K562 (cell line): ENCODE data around the gene ZC3H18. TPM values are rescaled to one million over a fixed set of nuclear protein-coding genes. Genes with fewer than 3 reads are reported as not detected.
A peak's percentile ranks its signal among the peaks of the same experiment; 100 is the strongest.

Source experiments
- ATAC-seq: fragments of 200-7000 bp; cut with Tn5 transposase; 3 replicates; pipeline ENCODE4 v1.9.1; 2020; ENCODE audit warnings: moderate library complexity
- BruUV-seq: library from RNA; stranded (reverse); fragments of 400-500 nt; replicated peaks from 2 replicates; lab custom pipeline; 2021; lab: Mats Ljungman, UMichigan
- CTCF ChIA-PET: fragments of 300-600 bp; formaldehyde crosslinking; extraction: SDS; loops from one replicate; lab custom pipeline; 2021; ENCODE audit warnings: low intra/inter-chr PET ratio; lab: Yijun Ruan, JAX
- POLR2A ChIA-PET: fragments of 300-600, 350-650 bp; sonication (Branson Sonifier 250); formaldehyde crosslinking; extraction: SDS; loops from one replicate; lab custom pipeline; 2021; ENCODE audit warnings: antibody characterized with exemption, inconsistent platforms; lab: Yijun Ruan, JAX
- DNase-seq, 4 experiments: peaks; one replicate each; pipeline versions ENCODE4 v3.0.0 to v3.0.0-alpha.2; 2011 to 2018; ENCODE audit warnings: low spot score in 3 of 4, mixed read lengths in 3 of 4; ENCODE audit errors: extremely low read depth in 1 of 4
- FAIRE-seq: peaks from 2 replicates; lab custom pipeline; 2011; peaks lifted over from hg19 to GRCh38; lab: Jason Lieb, UNC
- H2AFZ ChIP-seq: 2 replicates; pipeline ENCODE4 v1.6.0; 2011; ENCODE audit warnings: low read depth, low read length, control low read depth, inconsistent platforms
- H3K27ac ChIP-seq: fragments of 200-600 bp; 3 replicates; pipeline ENCODE4 v1.8.0; 2011; ENCODE audit warnings: low read depth, mild to moderate bottlenecking, control low read depth, inconsistent platforms, low read length, moderate library complexity, mixed read lengths; ENCODE audit errors: extremely low read depth
- H3K27me3 ChIP-seq, 2 experiments: fragments of 300-600 bp in 1 of 2; 2 replicates in 1 of 2; 3 replicates in 1 of 2; pipeline versions ENCODE4 v1.6.0 to v1.8.0; 2011; ENCODE audit warnings: inconsistent platforms in 2 of 2, low read length in 2 of 2, mild to moderate bottlenecking in 1 of 2, mixed read lengths in 1 of 2, moderate library complexity in 1 of 2; ENCODE audit not compliant: control insufficient read depth in 2 of 2, insufficient read depth in 2 of 2
- H3K36me3 ChIP-seq: fragments of 300-600 bp; 3 replicates; pipeline ENCODE4 v1.8.0; 2011; ENCODE audit warnings: mild to moderate bottlenecking, low read length, inconsistent platforms; ENCODE audit not compliant: control insufficient read depth, insufficient read depth
- H3K4me1 ChIP-seq, 2 experiments: fragments of 200-600 bp in 1 of 2; replicated peaks in 1 of 2; 2 replicates in 1 of 2; 3 replicates in 1 of 2; pipeline versions ENCODE4 v1.5.1 to v1.8.0; 2011; ENCODE audit warnings: inconsistent platforms in 2 of 2, low read length in 2 of 2, mild to moderate bottlenecking in 1 of 2, mixed read lengths in 1 of 2, moderate library complexity in 1 of 2; ENCODE audit not compliant: control insufficient read depth in 2 of 2, insufficient read depth in 2 of 2
- H3K4me2 ChIP-seq: 2 replicates; pipeline ENCODE4 v1.6.1; 2011; ENCODE audit warnings: low read length, control low read depth, inconsistent platforms, mixed read lengths; ENCODE audit not compliant: insufficient read depth
- H3K4me3 ChIP-seq: fragments of 200-600 bp; sonication (generic), shearing (Covaris generic); 2 replicates; pipeline ENCODE4 v1.5.1; 2016; ENCODE audit warnings: control low read depth, inconsistent platforms
- H3K79me2 ChIP-seq: fragments of 200-600 bp; 3 replicates; pipeline ENCODE4 v1.8.0; 2011; ENCODE audit warnings: low read length, inconsistent platforms; ENCODE audit not compliant: control insufficient read depth, insufficient read depth
- H3K9ac ChIP-seq, 2 experiments: 2 replicates each; pipeline versions ENCODE4 v1.6.0 to v1.6.1; 2011; ENCODE audit warnings: low read depth in 2 of 2, low read length in 2 of 2, control low read depth in 1 of 2, inconsistent platforms in 1 of 2, mild to moderate bottlenecking in 1 of 2, mixed read lengths in 1 of 2; ENCODE audit not compliant: insufficient read depth in 1 of 2
- H3K9me1 ChIP-seq: one replicate; pipeline ENCODE4 v1.6.0; 2011; ENCODE audit warnings: inconsistent platforms, mild to moderate bottlenecking, low read length, moderate library complexity; ENCODE audit not compliant: control insufficient read depth, insufficient read depth
- H3K9me3 ChIP-seq: replicated peaks from 2 replicates; pipeline ENCODE4 v1.5.1; 2011; ENCODE audit warnings: low read depth, low read length, inconsistent platforms; ENCODE audit not compliant: control insufficient read depth, insufficient read depth
- H4K20me1 ChIP-seq: replicated peaks from 2 replicates; pipeline ENCODE4 v1.6.1; 2011; ENCODE audit warnings: low read length, inconsistent platforms, mixed read lengths; ENCODE audit not compliant: control insufficient read depth, insufficient read depth
- BDP1 ChIP-seq: IDR thresholded peaks from 3 replicates; pipeline ENCODE4 v1.6.1; 2011; ENCODE audit not compliant: insufficient read length, insufficient read depth
- CBFA2T3 ChIP-seq: fragments of 450-650 bp; IDR thresholded peaks from 2 replicates; pipeline ENCODE4 v1.6.1; 2017
- CREBBP ChIP-seq: IDR thresholded peaks from one replicate; pipeline ENCODE4 v1.6.1; 2012; ENCODE audit warnings: low read depth, mild to moderate bottlenecking, control low read depth, inconsistent platforms, low read length
- CSDE1 ChIP-seq, 2 experiments: fragments of 450-650 bp; IDR thresholded peaks; 2 replicates each; pipeline ENCODE4 v1.6.1; 2016; ENCODE audit warnings: mild to moderate bottlenecking in 1 of 2
- GABPB2 ChIP-seq: fragments of 250-450 bp; sonication (Bioruptor Pico); conservative IDR thresholded peaks from 2 replicates; pipeline ENCODE4 v1.5.1; 2021; ENCODE audit warnings: mild to moderate bottlenecking
- IFI16 ChIP-seq: fragments of 250-450 bp; sonication (Bioruptor Pico); IDR thresholded peaks from 2 replicates; pipeline ENCODE4 v2.1.2; 2022; ENCODE audit warnings: mild to moderate bottlenecking, inconsistent platforms
- MYNN ChIP-seq, 2 experiments: sonication (generic); formaldehyde crosslinking in 1 of 2; IDR thresholded peaks; 2 replicates each; pipeline versions ENCODE4 v1.5.0 to v1.6.1; 2016 to 2020; ENCODE audit warnings: antibody characterized with exemption in 1 of 2, missing genetic modification reagents in 1 of 2
- PHF20 ChIP-seq: fragments of 450-650 bp; IDR thresholded peaks from 2 replicates; pipeline ENCODE4 v1.6.1; 2018; ENCODE audit not compliant: partially characterized antibody
- PHF21A ChIP-seq: fragments of 450-650 bp; IDR thresholded peaks from 2 replicates; pipeline ENCODE4 v1.6.1; 2017; ENCODE audit warnings: low read depth, borderline replicate concordance
- POLR2A ChIP-seq: fragments of 450-650 bp; conservative IDR thresholded peaks from 2 replicates; pipeline ENCODE4 v1.6.1; 2016
- TAL1 ChIP-seq: fragments of 450-650 bp; IDR thresholded peaks from 2 replicates; pipeline ENCODE4 v1.6.1; 2016; ENCODE audit warnings: mild to moderate bottlenecking
- ZNF121 ChIP-seq: sonication (generic); formaldehyde crosslinking; conservative IDR thresholded peaks from 2 replicates; pipeline ENCODE4 v1.8.0; 2022; ENCODE audit warnings: missing genetic modification reagents
- ZNF143 ChIP-seq: sonication (generic); formaldehyde crosslinking; IDR thresholded peaks from 2 replicates; pipeline ENCODE4 v1.9.0; 2022; ENCODE audit warnings: mild to moderate bottlenecking, missing genetic modification reagents
- WGBS: fragments of 100-300 bp; shearing (Covaris generic); methylation state at CpG from one replicate; pipeline ENCODE4 v1.1.6; 2016; ENCODE audit warnings: low coverage, mixed read lengths; ENCODE audit not compliant: insufficient coverage; ENCODE audit errors: missing lambda C conversion rate; 5-methylcytosine and 5-hydroxymethylcytosine counted together
- in situ Hi-C: fragments of 300-500 bp; cut with MboI; formaldehyde crosslinking; loops from 4 replicates; pipeline ENCODE4 v1.15.0; 2018; ENCODE audit warnings: inconsistent platforms, mixed read lengths
- intact Hi-C: fragments of 100-400 bp; cut with micrococcal nuclease; formaldehyde crosslinking; loops from 2 replicates; pipeline ENCODE4 v1.14.2; 2022
- polyA plus RNA-seq, 8 experiments: library from polyadenylated mRNA; depleted of rRNA in 4 of 8; stranded (reverse) in 5 of 8; unstranded in 3 of 8; fragments of >200 nt; fragmentation: Nextera tagmentation in 2 of 8; fragmentation: Illumina TruSeq in 1 of 8; extraction: Ambion mirVana in 2 of 8; extraction: Trizol in 1 of 8; gene quantifications; 2 replicates each; pipeline versions ENCODE4 v1.2.1 to v1.2.3, GENCODE V29; 2011 to 2014; ENCODE audit warnings: inconsistent platforms in 1 of 8, missing spikeins in 1 of 8
- total RNA-seq, 7 experiments: library from RNA; depleted of rRNA in 6 of 7; stranded (reverse); fragments of >200 nt in 6 of 7; fragmentation: Illumina TruSeq in 2 of 7; extraction: Trizol in 2 of 7; gene quantifications; 2 replicates each; pipeline versions ENCODE4 v1.2.1 to v1.2.3, GENCODE V29; 2011 to 2021; ENCODE audit warnings: low replicate concordance in 1 of 7
- TF ChIP-seq, protein P1 (sequence below): IDR thresholded peaks from 2 replicates; pipeline ENCODE4 v1.6.1; 2016; ENCODE audit warnings: missing genetic modification characterization, missing compliant biosample characterization
- TF ChIP-seq, protein P2 (sequence below): sonication (generic); formaldehyde crosslinking; IDR thresholded peaks from 2 replicates; pipeline ENCODE4 v1.9.0; 2022; ENCODE audit warnings: mild to moderate bottlenecking, missing genetic modification reagents
- TF ChIP-seq, protein P3 (sequence below): sonication (generic); formaldehyde crosslinking; IDR thresholded peaks from 2 replicates; pipeline ENCODE4 v1.8.0; 2022; ENCODE audit warnings: mild to moderate bottlenecking, missing genetic modification reagents

The ZC3H18 gene
- total and polyA plus RNA-seq, 9 of the 15 experiments (the other 6 are each of a cell fraction or from before 2014, with no cell fraction given) = 1.7 to 88.7 (median 26.9) TPM

DNA sequence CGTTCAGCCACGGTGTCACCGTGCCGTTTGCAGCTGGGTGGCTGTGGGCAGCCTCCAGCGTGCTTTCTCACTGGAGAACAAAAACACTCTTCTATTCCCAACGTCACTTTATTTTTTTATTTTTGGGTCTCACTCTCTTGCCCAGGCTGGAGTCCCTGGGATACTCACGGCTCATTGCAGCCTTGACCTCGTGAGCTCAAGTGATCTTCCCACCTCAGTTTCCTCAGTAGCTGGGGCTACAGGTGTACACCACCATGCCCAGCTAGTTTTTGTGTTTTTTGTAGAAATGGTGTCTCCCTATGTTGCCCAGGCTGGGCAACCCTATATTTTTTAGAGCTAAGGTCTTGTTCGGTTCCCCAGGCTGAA, 34.4 kb upstream of the ZC3H18 start:
- no peaks in the 10 kb centered on the region for H3K9me1 ChIP-seq
- no peak overlapping the region for H3K4me2 ChIP-seq
- BruUV-seq = no TSS peak
- H3K79me2 ChIP-seq = no peaks in the 10 kb centered on the region
- CTCF ChIA-PET = no interaction called here
- ATAC-seq = no peak
- intact Hi-C loops (no loop called here), in situ Hi-C loops (no loop called here)
- H3K27me3 ChIP-seq = peaks cover 24 to 28% of the 10 kb centered on the region in 2 experiments; a peak in 4 of 5 replicates
- H4K20me1 ChIP-seq = peaks cover 13% of the 10 kb centered on the region
- no peak overlapping the region; a peak in 1 of 4 replicates for H3K9ac ChIP-seq
- FAIRE-seq = peak; percentile 11
- no peak overlapping the region for H2AFZ ChIP-seq
- no peak overlapping the region for H3K4me3 ChIP-seq
- TF ChIP-seq CREBBP (no peak), CSDE1 (IDR thresholded peaks at IDR 0.05) (no peak), CBFA2T3 (no peak), GABPB2 (CRISPR knock-in tag) (no peak), TAL1 (no peak), ZNF121 (CRISPR knock-in tag) (peak; percentile 84), POLR2A (peak; percentile 0; the same call in 1 of the 2 replicates), IFI16 (no peak)
- WGBS = 73% methylated on average over 7 of the region's 9 CpGs
- no peak overlapping the region for H3K27ac ChIP-seq
- peaks cover 2 to 79% of the 10 kb centered on the region in 2 experiments; a peak in 4 of 5 replicates for H3K4me1 ChIP-seq
- DNase-seq = no peak
- POLR2A ChIA-PET = interaction anchor here (0.6 to 2.2 kb wide), 7 partner anchors 10 to 879 kb away, joined by 3 to 7 read pairs (median 5); no protein-coding TSS in a partner anchor
- H3K36me3 ChIP-seq = peaks cover 32% of the 10 kb centered on the region; the same call in 2 of the 3 replicates
- no peaks in the 10 kb centered on the region for H3K9me3 ChIP-seq

DNA sequence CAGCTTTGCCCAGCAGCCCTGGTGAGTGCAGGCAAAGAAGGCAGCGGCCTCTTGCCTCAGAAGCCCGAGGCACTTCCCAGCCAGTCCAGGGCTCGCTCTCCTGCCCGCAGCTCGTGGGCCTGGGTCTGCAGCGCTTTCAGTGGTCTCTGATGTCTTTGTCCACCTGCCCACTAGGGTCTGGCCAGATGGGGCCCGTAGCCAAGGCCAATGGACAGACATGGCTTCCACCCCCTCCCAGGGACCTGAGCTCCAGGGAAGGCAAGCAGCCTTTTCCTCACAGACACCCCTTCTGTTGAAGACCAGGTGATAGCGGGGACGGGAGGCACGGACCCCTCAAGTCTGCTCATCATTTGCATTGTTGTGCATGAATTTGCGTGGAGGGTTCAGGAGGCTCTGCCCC, 33.7 kb upstream of the ZC3H18 start:
- DNase-seq (peak in 1 of 4 experiments; percentile 14), ATAC-seq (no peak), FAIRE-seq (no peak)
- H4K20me1 ChIP-seq = peaks cover 13% of the 10 kb centered on the region
- no peak overlapping the region for H3K27ac ChIP-seq
- H3K9ac ChIP-seq = no peak overlapping the region
- intact Hi-C loops = no loop called here
- H3K4me1 ChIP-seq = peaks cover 0 to 76% of the 10 kb centered on the region in 2 experiments; a peak in 3 of 5 replicates
- no peak overlapping the region for H2AFZ ChIP-seq
- no peaks in the 10 kb centered on the region for H3K79me2 ChIP-seq
- no peak overlapping the region for H3K4me2 ChIP-seq
- no peaks in the 10 kb centered on the region for H3K9me3 ChIP-seq
- no peaks in the 10 kb centered on the region for H3K9me1 ChIP-seq
- CTCF ChIA-PET = no interaction called here
- H3K4me3 ChIP-seq = no peak overlapping the region
- peaks cover 24 to 32% of the 10 kb centered on the region in 2 experiments; a peak in 4 of 5 replicates for H3K27me3 ChIP-seq
- 54% methylated on average over 11 of the region's 11 CpGs for WGBS
- peaks cover 25% of the 10 kb centered on the region; the same call in 2 of the 3 replicates for H3K36me3 ChIP-seq
- POLR2A ChIA-PET = interaction anchor here (0.6 to 2.2 kb wide), 9 partner anchors 10 to 878 kb away, joined by 3 to 7 read pairs (median 3); no protein-coding TSS in a partner anchor
- in situ Hi-C loops = no loop called here
- no TSS peak for BruUV-seq
- TF ChIP-seq, protein P1, sequence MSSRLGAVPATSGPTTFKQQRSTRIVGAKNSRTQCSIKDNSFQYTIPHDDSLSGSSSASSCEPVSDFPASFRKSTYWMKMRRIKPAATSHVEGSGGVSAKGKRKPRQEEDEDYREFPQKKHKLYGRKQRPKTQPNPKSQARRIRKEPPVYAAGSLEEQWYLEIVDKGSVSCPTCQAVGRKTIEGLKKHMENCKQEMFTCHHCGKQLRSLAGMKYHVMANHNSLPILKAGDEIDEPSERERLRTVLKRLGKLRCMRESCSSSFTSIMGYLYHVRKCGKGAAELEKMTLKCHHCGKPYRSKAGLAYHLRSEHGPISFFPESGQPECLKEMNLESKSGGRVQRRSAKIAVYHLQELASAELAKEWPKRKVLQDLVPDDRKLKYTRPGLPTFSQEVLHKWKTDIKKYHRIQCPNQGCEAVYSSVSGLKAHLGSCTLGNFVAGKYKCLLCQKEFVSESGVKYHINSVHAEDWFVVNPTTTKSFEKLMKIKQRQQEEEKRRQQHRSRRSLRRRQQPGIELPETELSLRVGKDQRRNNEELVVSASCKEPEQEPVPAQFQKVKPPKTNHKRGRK (tag) = no peak
- TF ChIP-seq PHF21A = no peak
- TF ChIP-seq, protein P2, sequence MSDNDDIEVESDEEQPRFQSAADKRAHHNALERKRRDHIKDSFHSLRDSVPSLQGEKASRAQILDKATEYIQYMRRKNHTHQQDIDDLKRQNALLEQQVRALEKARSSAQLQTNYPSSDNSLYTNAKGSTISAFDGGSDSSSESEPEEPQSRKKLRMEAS (CRISPR knock-in tag) = no peak
- TF ChIP-seq BDP1 = no peak
- no peak for TF ChIP-seq ZNF143 (CRISPR knock-in tag)
- TF ChIP-seq, protein P3, sequence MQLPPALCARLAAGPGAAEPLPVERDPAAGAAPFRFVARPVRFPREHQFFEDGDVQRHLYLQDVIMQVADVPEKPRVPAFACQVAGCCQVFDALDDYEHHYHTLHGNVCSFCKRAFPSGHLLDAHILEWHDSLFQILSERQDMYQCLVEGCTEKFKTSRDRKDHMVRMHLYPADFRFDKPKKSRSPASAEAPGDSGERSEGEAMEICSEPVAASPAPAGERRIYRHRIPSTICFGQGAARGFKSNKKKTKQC (CRISPR knock-in tag) = no peak
- peak; percentile 52; the same call in 1 of the 2 replicates for TF ChIP-seq MYNN (IDR thresholded peaks at IDR 0.05)
- TF ChIP-seq MYNN (CRISPR knock-in tag; IDR thresholded peaks at IDR 0.05) = no peak
- TF ChIP-seq PHF20 = no peak
- TF ChIP-seq ZNF121 (CRISPR knock-in tag) = no peak
